ENCODE measurements around the gene TOM1.

GRCh38 chr22:35363566-35364086 lies 63.9 kb downstream of the TOM1 start:
- no peak for TF ChIP-seq TEAD4 (IDR thresholded peaks at IDR 0.05)
- no peak for TF ChIP-seq EP300 (IDR thresholded peaks at IDR 0.05; ENCODE audit: borderline replicate concordance)
- no peak for TF ChIP-seq MAX (IDR thresholded peaks at IDR 0.05)
